HG02870 (cell line): ENCODE measurements around the gene SLC6A17.

Experiments used
- ATAC-seq: cut with Tn5 transposase; IDR thresholded peaks from one replicate; pipeline ENCODE4 v1.9.1; 2021; ENCODE audit warnings: mild to moderate bottlenecking, moderate library complexity; ENCODE audit not compliant: unreplicated experiment

The SLC6A17 gene

GRCh38 chr1:110172001-110172400 lies 21.7 kb downstream of the SLC6A17 start:
- no peak for ATAC-seq

- no peak for ATAC-seq
Observed at GRCh38 chr1:110173466-110174105, 23.3 kb downstream of the SLC6A17 start.

GRCh38 chr1:110174961-110175360 lies 24.7 kb downstream of the SLC6A17 start:
- ATAC-seq: no peak

GRCh38 chr1:110176299-110176956 lies 26.1 kb downstream of the SLC6A17 start:
- no peak for ATAC-seq

- ATAC-seq: no peak
Observed at GRCh38 chr1:110177775-110178174, 27.5 kb downstream of the SLC6A17 start.

- no peak for ATAC-seq
Observed at GRCh38 chr1:110183642-110184167, 33.4 kb downstream of the SLC6A17 start.

DNA sequence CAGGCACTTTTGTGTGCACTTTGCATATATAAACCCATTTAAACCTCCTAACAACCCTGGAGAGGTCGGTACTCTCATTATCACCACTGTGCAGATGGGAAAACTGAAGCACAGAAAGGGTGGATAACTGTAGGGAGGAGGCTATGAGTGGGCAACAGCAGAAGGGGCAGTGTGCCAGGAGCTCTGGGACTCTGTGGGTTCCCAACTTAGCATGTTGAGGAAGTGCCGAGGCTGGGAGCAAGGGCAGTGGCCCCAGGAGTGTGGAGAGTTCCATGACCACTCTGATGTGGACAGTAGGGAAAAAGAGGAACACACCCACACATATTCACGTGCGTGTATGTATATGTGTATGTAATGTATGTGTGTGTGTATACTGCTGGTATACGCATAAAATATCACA lies 34.2 kb downstream of the SLC6A17 start:
- ATAC-seq: no peak

DNA sequence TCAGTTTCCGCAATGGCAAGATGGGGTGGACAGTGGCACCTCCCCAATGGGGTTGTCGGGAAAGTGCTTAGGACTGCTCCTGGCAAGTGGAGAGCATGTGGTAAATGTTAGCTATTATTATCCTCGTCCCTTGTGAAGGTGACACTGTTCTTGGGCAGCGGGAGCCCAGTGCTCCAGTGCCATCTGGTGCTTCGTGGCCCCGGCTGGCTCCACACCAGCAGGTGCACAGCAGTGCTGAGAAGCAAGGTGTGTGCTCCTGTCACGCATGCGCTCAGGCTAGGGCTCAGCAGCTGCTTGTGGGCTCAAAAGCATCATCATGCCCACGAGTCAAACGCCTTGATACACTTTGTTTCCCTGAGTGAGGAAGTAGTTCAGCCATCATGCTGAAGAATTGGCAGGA lies 34.9 kb downstream of the SLC6A17 start:
- ATAC-seq: no peak

- ATAC-seq: no peak
Observed at GRCh38 chr1:110186558-110186957, 36.3 kb downstream of the SLC6A17 start.

DNA sequence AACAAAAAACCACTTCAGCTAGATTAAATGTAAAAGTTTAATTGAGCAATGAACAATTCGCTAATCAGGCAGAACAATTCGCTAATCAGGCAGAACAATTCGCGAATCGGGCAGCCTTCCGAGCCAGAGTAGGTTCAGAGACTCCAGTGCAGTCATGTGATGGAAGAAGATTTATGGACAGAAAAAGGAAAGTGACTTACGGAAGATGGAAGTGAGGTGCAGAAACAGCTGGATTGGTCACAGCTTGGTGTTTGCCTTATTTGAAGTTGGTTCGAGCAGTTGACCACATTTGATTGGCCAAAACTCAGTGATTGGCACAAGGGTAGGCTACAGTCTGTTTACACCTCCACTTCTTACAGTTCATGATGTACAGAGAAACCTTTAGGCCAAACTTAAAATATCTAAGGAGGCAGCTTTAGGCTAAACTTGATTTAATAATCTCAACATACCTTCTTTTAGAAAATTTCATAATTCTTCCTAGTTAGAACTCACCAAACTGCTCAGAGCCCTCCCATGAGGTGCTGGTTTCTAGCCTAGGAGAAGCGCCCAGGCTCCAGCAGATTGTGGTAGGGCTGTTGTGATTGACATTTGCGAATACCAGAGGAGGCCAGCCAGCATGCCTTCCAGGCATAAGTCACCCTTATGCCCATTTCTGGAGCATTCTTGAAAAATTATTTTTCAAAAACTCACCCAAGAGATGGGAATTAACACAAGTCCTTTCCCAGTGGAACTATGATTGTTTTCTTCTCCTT lies 37.0 kb downstream of the SLC6A17 start:
- ATAC-seq: no peak

DNA sequence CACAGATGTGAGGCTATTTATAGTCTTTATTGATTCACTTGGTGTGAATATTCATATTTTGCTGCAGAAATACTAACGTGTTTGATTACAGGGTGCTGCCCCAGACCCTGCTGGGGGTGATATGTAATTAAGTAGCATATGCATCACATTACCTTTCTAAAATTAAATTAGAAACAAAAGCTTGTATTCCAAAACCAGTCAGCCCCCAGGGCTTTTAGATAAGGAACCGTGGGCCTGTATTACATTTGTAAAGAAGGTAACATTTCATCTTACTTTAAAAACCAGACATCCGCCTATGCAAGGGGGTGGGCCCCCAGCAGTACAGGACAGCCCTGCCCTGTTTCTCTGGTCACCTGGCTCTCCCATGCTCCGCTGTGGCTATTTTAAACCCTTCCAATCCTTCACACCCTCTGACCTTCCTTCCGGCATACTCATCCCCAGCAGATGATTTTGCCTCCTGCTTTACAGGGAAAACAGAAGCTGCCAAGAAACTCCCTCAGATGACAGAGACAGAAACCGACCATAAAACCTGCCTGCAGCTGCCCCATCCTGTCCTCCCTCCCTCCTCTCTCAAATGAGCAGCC lies 37.8 kb downstream of the SLC6A17 start:
- no peak for ATAC-seq

DNA sequence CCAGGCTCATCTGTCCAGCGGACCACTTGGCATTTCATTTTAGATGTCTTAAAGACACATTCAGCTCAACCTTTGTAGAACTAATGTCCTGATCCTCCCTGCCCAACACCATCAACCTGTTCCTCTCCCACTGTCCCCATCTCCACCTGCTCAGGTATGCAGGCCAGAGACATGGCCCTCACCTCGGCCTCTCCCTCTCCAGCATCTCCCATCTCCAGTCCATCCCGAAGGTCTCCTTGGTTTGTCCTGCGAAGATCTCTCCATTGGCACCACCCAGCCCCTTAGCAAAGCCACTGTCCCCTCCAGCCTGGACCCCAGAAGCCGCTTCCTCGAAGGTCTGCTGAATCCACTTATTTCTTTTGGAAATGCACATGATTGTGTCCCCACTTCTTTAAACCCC lies 38.9 kb downstream of the SLC6A17 start:
- no peak for ATAC-seq

DNA sequence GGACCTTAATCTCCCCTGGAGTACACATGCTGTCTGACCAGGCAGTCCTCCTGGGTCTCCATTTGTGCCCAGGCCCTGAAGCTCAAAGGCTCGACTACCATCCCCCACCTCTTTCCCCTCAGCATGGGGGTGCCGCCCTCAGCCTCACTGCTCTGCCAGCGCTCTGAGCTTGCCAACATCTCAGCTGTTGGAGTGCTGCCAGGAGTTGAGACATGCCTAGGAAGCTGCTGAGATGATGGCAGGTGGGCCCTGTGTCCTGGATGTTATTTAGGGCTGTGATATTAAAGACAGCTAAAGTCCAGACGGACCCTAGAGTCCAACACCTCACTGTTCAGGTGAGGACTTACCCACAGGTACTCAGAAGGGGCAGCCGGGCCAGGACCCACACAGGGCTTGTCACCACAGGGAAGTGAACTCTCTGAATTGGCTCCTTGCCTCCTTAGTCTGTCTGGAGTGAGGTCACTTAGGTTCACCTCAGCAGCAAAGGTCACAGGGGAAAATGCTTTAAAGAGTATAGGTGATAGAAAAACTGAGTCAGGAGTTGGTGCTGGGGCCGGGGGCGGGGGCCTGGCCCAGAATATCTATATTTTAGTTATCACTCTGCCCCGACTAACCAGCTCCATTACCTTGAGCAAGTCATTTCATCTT lies 40.1 kb downstream of the SLC6A17 start:
- ATAC-seq: no peak

- ATAC-seq: no peak
Observed at GRCh38 chr1:110192541-110192940, 42.2 kb downstream of the SLC6A17 start.

DNA sequence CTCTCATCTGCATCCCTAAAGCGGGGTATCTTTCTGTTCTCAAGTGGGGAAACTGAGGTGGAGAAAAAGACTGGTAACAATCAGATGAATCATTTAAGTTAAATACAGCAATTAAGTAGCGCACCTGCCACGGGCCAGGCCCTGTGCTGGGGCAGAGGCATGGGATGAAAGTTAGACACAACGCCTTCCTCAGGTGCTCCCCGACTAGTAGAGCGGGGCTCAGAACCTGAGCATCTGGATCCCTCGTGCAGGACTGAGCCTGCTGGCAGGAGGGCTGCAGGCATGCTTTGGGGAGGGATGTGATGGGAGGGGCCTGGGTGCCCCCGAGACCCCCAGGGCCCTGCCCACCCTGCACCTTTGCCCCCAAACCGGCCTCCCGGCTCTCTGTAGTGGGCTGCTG lies 44.9 kb downstream of the SLC6A17 start:
- no peak for ATAC-seq

- ATAC-seq: no peak
Observed at GRCh38 chr1:110196917-110197765, 46.8 kb downstream of the SLC6A17 start.

- no peak for ATAC-seq
Observed at GRCh38 chr1:110197905-110198629, 47.8 kb downstream of the SLC6A17 start.

DNA sequence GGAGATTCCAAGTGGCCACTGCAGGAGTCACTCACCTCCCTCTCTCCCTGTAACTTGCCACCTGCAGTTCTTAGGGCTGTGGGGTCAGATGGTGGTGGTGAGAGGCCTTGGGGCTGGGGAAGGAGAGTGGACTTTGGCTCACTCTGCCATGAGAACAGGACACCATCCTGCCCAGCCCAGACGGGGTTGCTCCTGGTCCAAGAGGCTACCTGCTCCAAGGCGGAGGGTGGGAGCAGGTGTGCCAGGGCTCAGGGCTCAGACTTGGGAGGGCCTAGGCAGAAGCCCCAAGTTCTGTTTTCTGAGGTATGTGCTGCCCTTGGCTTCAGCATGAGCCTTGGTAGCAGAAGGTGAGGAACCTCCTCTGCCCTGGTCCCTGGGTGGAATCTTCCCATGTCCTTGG lies 48.5 kb downstream of the SLC6A17 start:
- ATAC-seq: no peak

- no peak for ATAC-seq
Observed at GRCh38 chr1:110200190-110200589, 49.9 kb downstream of the SLC6A17 start.
